ENCODE measurements around the gene CCNYL1.

- no peak for TF ChIP-seq CTCF (IDR thresholded peaks at IDR 0.05; ENCODE audit: poor library complexity)
- no peak for TF ChIP-seq EZH2phosphoT487 (IDR thresholded peaks at IDR 0.05; ENCODE audit: low read depth, severe bottlenecking, unreplicated experiment)
These were observed 12.7 kb downstream of the CCNYL1 start for GRCh38 chr2:207724113-207724512.
